HG03442 (cell line): Measurements from ENCODE around the gene SLC37A4.

Experiments
- ATAC-seq: cut with Tn5 transposase; IDR thresholded peaks from one replicate; pipeline ENCODE4 v1.9.1; 2021; ENCODE audit warnings: mild to moderate bottlenecking, moderate library complexity; ENCODE audit not compliant: unreplicated experiment

Gene SLC37A4

DNA sequence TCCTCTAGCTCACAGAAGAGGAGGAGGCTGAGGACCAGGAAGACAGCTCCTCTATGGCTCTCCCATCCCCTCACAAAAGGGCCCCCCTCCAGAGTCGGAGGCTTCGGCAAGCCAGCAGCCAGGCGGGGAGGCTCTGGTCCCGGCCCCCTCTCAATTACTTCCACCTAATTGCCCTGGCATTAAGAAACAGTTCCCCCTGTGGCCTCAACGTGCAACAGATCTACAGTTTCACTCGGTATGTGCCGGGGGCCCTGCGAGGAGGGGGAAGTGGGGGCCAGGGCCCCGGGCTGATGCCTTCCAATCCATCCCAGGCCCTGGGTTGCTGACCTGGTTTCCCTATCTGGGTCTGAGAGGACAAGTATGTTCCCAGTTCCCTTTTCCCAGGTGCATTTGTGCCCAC, 51.2 kb downstream of the SLC37A4 start:
- no peak for ATAC-seq

DNA sequence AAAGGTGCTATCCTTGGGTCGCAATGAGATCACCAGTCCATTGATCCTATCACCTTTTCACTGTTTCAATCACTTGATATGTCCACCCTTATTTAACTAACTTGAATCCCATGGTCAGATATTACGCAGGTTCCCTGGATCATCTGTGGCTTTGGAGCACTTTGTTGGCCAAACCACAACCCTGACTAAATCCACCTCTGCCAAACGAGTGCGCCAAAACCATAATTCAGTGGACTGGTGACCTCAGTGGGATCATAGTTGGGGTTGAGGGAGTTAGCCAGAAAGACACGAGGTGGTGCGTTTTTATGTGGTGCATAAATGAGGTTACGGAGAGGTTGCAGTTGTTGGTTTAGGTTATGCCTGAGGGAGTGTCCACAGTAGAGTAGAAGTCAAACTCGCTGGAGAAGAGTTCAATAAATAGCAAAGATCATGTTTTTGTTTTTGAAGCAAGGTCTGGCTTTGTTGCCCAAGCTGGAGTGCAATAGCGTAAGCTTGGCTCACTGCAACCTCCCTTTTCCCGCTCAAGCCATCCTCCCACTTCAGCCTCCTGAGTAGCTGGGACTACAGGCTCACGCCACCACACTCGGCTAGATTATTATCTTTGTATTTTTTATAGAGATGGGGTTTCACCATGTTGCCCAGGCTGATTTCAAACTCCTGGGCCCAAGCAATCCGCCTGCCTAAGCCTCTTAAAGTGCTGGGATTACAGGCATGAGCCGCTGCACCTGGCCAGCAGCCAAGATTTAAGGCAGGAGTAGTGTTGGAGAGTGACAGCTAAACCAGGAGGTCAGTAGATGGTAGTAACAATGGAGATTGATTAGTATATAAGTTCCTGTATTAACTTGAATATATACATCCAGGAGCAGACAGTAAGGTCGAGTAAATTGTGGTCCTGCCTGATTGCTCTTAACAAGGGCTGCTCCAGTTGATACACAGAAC, 54.6 kb downstream of the SLC37A4 start:
- no peak for ATAC-seq
